VCaP (cell line): Measurements from ENCODE around the gene KCNMB2.

Experiments
- H3K27ac ChIP-seq: fragments of 450-650 bp; 2 replicates; pipeline ENCODE4 v1.5.1; 2017
- TF ChIP-seq, protein P1 (sequence below): fragments of 450-650 bp; conservative IDR thresholded peaks from 2 replicates; pipeline ENCODE4 v1.5.1; 2017; ENCODE audit warnings: mild to moderate bottlenecking, moderate library complexity

Gene KCNMB2

DNA sequence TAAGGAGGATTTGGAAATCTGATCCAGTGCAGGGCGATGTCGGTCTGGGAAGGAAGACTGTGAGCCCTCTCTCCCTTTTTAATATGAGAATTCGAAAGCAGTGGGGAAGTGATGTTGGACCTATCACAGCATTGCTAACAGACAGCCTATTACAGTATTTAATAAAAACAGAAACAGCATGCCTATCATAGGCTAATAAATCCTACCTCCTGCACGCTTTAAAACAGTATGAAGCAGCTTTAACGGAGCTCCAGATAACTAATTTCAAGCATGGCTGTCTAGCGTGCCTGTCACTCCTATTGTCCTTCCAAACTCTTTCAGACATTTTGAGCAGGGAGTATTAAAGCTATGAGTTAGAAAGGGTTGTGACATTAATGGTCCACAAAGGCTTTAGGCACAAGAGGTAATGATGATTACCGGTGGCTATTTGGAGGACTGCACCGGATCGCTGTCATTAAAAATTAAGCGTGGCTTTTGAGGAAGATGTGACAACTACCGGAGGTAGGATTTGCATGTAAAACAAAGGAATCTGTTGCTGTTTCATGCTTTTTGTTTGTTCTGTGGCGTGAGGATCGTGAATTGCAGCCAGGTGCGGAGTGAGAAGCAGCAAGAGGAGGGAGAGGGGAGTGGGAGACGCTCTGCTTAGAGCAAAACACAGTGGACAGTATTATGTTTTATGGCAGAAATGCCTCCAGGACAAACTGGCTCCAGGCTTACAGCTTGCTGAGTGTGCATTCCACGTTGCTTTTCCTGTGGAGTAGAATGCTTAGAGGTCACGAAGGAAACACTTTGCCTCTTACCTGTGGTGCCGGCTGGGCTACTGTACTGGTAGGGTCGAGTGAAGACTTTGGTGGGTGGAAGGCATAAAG lies at the start of gene KCNMB2:
Gene KCNMB2 (plus strand): TSS at position 226 of the 869 bp plus-strand sequence.
- peak within 1 kb of the TSS; percentile 80 for H3K27ac ChIP-seq
- TF ChIP-seq, protein P1, sequence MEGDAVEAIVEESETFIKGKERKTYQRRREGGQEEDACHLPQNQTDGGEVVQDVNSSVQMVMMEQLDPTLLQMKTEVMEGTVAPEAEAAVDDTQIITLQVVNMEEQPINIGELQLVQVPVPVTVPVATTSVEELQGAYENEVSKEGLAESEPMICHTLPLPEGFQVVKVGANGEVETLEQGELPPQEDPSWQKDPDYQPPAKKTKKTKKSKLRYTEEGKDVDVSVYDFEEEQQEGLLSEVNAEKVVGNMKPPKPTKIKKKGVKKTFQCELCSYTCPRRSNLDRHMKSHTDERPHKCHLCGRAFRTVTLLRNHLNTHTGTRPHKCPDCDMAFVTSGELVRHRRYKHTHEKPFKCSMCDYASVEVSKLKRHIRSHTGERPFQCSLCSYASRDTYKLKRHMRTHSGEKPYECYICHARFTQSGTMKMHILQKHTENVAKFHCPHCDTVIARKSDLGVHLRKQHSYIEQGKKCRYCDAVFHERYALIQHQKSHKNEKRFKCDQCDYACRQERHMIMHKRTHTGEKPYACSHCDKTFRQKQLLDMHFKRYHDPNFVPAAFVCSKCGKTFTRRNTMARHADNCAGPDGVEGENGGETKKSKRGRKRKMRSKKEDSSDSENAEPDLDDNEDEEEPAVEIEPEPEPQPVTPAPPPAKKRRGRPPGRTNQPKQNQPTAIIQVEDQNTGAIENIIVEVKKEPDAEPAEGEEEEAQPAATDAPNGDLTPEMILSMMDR, result no peak

DNA sequence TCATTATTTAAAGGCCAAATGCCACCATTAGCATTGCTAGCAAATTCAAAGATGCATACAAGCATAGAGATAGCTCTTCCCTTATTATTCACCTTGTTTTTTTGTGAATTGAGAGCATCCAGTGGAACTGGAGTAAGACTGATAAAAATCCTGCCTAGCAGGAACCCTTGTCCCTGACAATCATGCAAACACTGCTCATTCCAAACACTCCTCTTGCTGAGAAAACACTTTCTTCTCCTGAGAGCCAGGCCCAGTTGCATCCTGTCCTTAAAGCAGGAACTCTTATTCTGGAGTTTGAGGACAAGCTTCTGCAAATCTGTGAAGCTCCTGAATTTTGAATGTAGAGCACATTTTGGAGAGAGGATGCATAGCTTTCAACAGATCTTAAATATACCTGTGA lies 49.3 kb upstream of the KCNMB2 start:
- 0 out of 2 replicates have a peak overlapping the region, but pooled peaks have one; percentile 0 for H3K27ac ChIP-seq
- TF ChIP-seq, protein P1, result no peak

DNA sequence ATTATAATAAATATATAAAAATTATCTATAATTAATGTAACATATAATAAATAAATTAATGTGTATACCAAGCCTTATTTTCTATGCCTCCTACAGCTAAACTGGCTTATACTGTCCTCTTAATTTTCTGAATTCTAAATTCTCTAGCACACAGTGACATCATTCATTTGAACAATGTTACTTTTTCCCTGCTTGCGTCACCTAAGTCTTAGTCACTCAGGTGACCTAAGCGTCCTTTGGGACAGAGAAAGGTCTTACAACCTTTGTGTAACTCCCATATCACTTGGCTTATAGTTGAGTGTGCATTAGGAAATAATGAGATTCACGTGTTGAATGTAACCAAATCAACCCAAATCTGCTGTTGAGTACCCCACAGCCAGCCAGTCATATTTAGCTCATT lies 48.5 kb upstream of the KCNMB2 start:
- TF ChIP-seq, protein P1, result no peak

DNA sequence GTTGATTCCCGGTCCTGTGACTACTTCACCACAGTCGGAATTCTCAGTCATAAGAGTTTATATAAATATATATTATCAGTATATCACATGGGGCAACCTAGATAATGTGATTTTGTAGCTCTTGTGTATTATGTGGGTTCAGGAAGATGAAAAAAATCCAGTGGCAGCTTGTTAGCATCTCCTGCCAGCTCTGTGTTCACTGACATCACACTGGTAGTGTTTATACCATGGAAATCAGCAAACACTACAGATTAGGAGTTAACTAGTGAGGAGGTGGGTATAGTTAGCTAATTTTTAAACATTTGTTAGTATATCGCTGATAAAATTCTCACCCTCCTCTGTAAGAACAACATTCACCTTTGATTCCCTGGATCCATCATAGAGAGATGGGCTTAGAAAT lies 44.5 kb upstream of the KCNMB2 start:
- TF ChIP-seq, protein P1, result no peak

More for the DNA sequence above, 48.5 kb upstream of the KCNMB2 start:
- H3K27ac ChIP-seq, result no peak overlapping the region

DNA sequence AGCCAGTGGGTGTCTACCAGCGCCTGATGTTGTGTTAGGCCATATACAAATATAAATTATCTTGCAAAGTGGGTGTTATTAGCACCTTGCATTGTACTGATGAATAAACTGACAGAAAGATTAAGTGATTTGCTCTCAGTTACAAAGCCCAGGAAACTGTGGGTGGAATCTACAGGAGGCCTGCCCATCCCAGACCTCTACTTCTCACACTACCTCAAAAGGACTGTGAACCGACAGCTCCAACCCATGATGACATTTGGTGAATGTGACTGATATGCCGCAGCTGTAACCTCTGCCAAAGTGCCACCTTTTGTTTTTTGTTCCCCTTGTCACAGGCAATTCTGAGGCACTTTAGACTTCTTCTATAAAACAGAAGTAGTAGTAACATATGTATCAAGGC lies 43.7 kb upstream of the KCNMB2 start:
- H3K27ac ChIP-seq, result no peak overlapping the region
- TF ChIP-seq, protein P1, result no peak

More for the DNA sequence above, 44.5 kb upstream of the KCNMB2 start:
- H3K27ac ChIP-seq, result no peak overlapping the region

DNA sequence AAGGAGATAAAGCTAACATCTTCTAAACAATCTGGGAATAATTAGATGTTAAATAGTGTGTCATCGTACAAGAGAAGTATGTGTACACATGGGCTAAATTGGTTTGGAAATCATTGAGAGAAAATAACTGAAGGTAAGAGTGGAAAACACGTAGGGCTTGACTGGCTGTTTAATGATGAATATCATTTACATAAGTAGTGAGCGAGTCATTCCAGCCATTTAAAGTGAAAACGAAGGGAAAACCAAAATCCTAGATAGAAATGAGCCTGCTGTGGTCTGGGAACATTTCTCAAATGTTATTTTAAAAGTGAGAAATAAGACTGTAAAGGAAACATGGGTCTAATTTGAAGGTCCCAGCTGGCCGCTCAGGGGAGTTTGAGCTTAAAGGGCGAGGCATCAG lies 41.9 kb upstream of the KCNMB2 start:
- no peak overlapping the region for H3K27ac ChIP-seq
- TF ChIP-seq, protein P1, result no peak

DNA sequence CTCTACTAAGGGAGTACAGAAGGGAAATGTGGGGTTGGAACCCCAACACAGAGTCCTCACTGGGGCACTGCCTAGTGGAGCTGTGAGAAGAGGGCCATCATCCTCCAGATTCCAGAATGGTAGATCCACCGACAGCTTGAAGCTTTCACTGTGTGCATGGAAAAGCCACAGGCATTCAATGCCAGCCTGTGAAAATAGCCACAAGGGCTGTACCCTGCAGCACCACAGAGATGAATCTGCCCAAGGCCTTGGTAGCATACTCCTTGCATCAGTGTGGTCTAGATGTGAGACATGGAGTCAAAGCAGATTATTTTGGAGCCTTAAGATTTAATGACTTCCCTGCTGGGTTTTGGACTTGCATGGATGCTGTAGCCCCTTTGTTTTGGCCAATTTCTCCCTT lies 39.3 kb upstream of the KCNMB2 start:
- H3K27ac ChIP-seq, result no peak overlapping the region
- TF ChIP-seq, protein P1, result no peak
